Lower lobe of right lung (tissue), 2 donors: ENCODE data around the gene CFDP1. TPM values are rescaled to one million over a fixed set of nuclear protein-coding genes. Genes with fewer than 3 reads are reported as not detected.

Source experiments
- ATAC-seq, 2 donors: fragments of 200-7000 bp; cut with Tn5 transposase; one replicate each; pipeline ENCODE4 v1.9.1; 2020 to 2022; ENCODE audit warnings: mild to moderate bottlenecking in 2 of 2, moderate library complexity in 2 of 2
- DNase-seq: peaks from one replicate; pipeline ENCODE4 v3.0.0-alpha.2; 2020
- H3K27ac ChIP-seq: fragments of 200-600 bp; one replicate; pipeline ENCODE4 v1.8.0; 2022
- H3K27me3 ChIP-seq: fragments of 200-600 bp; one replicate; pipeline ENCODE4 v1.8.0; 2022; ENCODE audit warnings: low read depth
- H3K36me3 ChIP-seq: fragments of 200-600 bp; one replicate; pipeline ENCODE4 v1.8.0; 2022; ENCODE audit warnings: mild to moderate bottlenecking
- H3K4me1 ChIP-seq: fragments of 200-600 bp; one replicate; pipeline ENCODE4 v1.8.0; 2022
- H3K4me3 ChIP-seq: fragments of 200-600 bp; one replicate; pipeline ENCODE4 v1.8.0; 2022; ENCODE audit warnings: mild to moderate bottlenecking
- H3K9me3 ChIP-seq: fragments of 200-600 bp; one replicate; pipeline ENCODE4 v1.8.0; 2022
- intact Hi-C: fragments of 100-400 bp; cut with DNase I; formaldehyde crosslinking; loops from one replicate; pipeline ENCODE4 v1.11.0; 2022
- total RNA-seq: library from RNA; stranded (reverse); fragmentation: NEBNext Ultra II Directional; extraction: Animal tissue kit (Norgen Biotek cat#: 25700); gene quantifications from one replicate; pipeline ENCODE4 v1.2.1, GENCODE V29; 2021
- TF ChIP-seq, protein P1 (sequence below): fragments of 200-600 bp; IDR thresholded peaks from one replicate; pipeline ENCODE4 v1.8.0; 2022; ENCODE audit warnings: antibody characterized with exemption, mild to moderate bottlenecking
- donor health status: DM: no; HTN: yes; CAD: no; lungs with severe emphysema.

Gene CFDP1
- total RNA-seq, 1 donor from 2014 or later = 57.7 TPM

GRCh38 chr16:75372236-75372856 is 61.0 kb downstream of the CFDP1 start:
- no peak overlapping the region for H3K4me3 ChIP-seq
- H3K27ac ChIP-seq = no peak overlapping the region
- no peaks in the 10 kb centered on the region for H3K9me3 ChIP-seq
- no peaks in the 10 kb centered on the region for H3K4me1 ChIP-seq
- TF ChIP-seq, protein P1, sequence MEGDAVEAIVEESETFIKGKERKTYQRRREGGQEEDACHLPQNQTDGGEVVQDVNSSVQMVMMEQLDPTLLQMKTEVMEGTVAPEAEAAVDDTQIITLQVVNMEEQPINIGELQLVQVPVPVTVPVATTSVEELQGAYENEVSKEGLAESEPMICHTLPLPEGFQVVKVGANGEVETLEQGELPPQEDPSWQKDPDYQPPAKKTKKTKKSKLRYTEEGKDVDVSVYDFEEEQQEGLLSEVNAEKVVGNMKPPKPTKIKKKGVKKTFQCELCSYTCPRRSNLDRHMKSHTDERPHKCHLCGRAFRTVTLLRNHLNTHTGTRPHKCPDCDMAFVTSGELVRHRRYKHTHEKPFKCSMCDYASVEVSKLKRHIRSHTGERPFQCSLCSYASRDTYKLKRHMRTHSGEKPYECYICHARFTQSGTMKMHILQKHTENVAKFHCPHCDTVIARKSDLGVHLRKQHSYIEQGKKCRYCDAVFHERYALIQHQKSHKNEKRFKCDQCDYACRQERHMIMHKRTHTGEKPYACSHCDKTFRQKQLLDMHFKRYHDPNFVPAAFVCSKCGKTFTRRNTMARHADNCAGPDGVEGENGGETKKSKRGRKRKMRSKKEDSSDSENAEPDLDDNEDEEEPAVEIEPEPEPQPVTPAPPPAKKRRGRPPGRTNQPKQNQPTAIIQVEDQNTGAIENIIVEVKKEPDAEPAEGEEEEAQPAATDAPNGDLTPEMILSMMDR = no peak
- intact Hi-C loops = no loop called here
- H3K27me3 ChIP-seq = no peaks in the 10 kb centered on the region
- no peak for DNase-seq
- ATAC-seq = no peak
- no peaks in the 10 kb centered on the region for H3K36me3 ChIP-seq

DNA sequence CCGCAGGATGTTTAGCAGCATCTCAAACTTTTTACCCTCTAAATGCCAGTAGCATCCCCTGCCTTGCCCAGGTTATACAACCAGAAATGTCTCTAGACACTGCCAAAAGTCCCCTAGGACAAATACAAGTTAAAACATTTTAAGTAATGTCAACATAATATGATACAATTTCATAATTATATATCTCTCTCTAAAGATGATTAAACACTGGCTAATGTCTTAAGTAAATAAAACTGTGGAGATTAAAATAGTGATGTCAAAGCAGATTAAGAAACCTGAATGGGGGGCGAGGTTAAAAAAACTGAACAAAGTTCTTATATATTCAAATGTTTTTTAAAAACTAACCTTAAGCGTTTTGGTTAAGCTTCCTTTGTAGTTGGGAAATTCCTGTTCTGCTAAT is 62.1 kb downstream of the CFDP1 start:
- H3K9me3 ChIP-seq = no peaks in the 10 kb centered on the region
- intact Hi-C loops = no loop called here
- ATAC-seq (no peak), DNase-seq (no peak)
- H3K27ac ChIP-seq = no peak overlapping the region
- H3K36me3 ChIP-seq = no peaks in the 10 kb centered on the region
- TF ChIP-seq, protein P1 = no peak
- no peak overlapping the region for H3K4me3 ChIP-seq
- H3K4me1 ChIP-seq = no peaks in the 10 kb centered on the region
- H3K27me3 ChIP-seq = no peaks in the 10 kb centered on the region

DNA sequence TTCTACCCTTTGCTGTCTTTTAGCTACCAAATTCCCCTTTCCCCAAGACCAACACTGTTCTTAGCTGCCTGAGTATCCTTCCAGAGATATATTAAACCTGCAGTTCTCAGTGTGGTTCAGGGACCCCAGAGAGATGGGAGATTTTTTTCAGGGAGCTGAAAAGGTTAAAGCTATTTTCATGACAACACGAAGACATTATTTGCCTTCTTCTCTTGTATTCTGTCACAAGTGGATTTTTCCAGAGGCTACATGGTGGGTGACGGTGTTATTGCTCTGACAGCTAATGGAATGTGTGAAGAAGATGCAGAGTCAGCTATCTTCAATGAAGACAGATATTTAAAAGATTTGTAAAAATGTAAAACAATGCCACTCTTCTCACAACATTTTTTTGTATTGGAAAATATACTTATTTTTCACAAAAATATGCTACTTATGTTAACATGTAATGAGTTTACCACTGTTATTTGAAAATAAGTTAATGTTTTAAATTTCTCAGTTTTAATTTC is 69.0 kb downstream of the CFDP1 start:
- DNase-seq = no peak
- H3K36me3 ChIP-seq = no peaks in the 10 kb centered on the region
- H3K4me1 ChIP-seq = no peaks in the 10 kb centered on the region
- no peak for ATAC-seq
- H3K4me3 ChIP-seq = no peak overlapping the region
- H3K27ac ChIP-seq = no peak overlapping the region
- H3K9me3 ChIP-seq = no peaks in the 10 kb centered on the region
- no peaks in the 10 kb centered on the region for H3K27me3 ChIP-seq
- intact Hi-C loops = no loop called here
- TF ChIP-seq, protein P1 = no peak

GRCh38 chr16:75362846-75363245 is 70.5 kb downstream of the CFDP1 start:
- Histone ChIP-seq H3K4me3 (no peak overlapping the region), H3K36me3 (no peaks in the 10 kb centered on the region), H3K9me3 (no peaks in the 10 kb centered on the region), H3K4me1 (no peaks in the 10 kb centered on the region), H3K27ac (no peak overlapping the region), H3K27me3 (no peaks in the 10 kb centered on the region)
- intact Hi-C loops = no loop called here
- no peak for DNase-seq
- no peak for ATAC-seq
- TF ChIP-seq, protein P1 = no peak

DNA sequence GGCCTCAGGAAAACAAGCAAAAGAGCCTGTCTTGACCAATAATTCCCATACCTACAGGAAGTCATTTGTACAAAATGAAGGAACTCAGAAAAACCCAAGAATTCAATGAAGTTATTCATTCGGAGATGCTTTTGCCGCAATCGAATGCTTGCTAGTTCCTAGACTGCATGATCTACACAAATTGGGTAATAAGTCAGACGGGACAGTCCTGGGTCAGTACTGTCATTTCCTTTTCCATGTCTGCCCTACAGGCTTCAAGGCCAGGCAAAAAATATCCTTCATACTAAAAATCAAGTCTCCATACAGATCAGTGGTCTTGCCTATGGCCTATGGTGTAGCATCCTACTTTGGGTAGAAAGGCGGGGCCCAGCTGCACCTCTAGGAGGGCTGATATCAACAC is 71.4 kb downstream of the CFDP1 start:
- ATAC-seq = peak; percentile 53 to 63
- Histone ChIP-seq H3K9me3 (no peaks in the 10 kb centered on the region), H3K4me1 (no peaks in the 10 kb centered on the region), H3K27ac (peak overlapping the region; percentile 15), H3K4me3 (no peak overlapping the region), H3K27me3 (no peaks in the 10 kb centered on the region), H3K36me3 (no peaks in the 10 kb centered on the region)
- intact Hi-C loops = no loop called here
- no peak for DNase-seq
- TF ChIP-seq, protein P1 = no peak
